T follicular helper cell (primary cell): ENCODE results near the gene CFAP57.

Experiments
- DNase-seq: peaks from one replicate; pipeline ENCODE4 v3.0.0-alpha.2; 2020; ENCODE audit warnings: low read depth

CFAP57 gene

GRCh38 chr1:43277116-43277876 lies 105.2 kb downstream of the CFAP57 start:
- no peak for DNase-seq

- no peak for DNase-seq
Measured at GRCh38 chr1:43279161-43279560, 107.0 kb downstream of the CFAP57 start.

GRCh38 chr1:43279666-43280065 lies 107.5 kb downstream of the CFAP57 start:
- DNase-seq, result no peak

- no peak for DNase-seq
Measured at GRCh38 chr1:43280692-43281091, 108.6 kb downstream of the CFAP57 start.

- no peak for DNase-seq
Measured at GRCh38 chr1:43282220-43283195, 110.4 kb downstream of the CFAP57 start.

- no peak for DNase-seq
Measured at GRCh38 chr1:43284065-43284464, 111.9 kb downstream of the CFAP57 start.

GRCh38 chr1:43284546-43285110 lies 112.5 kb downstream of the CFAP57 start:
- DNase-seq, result no peak

GRCh38 chr1:43285269-43285990 lies 113.3 kb downstream of the CFAP57 start, which contains the start of gene C1orf210:
TSS of gene C1orf210 (minus strand) at chr1:43285581. CDS start at chr1:43283270, 2,311 bp downstream.
- no peak for DNase-seq

- no peak for DNase-seq
Measured at GRCh38 chr1:43286115-43286514, 114.0 kb downstream of the CFAP57 start.

- DNase-seq, result no peak
Measured at GRCh38 chr1:43286533-43286932, 114.4 kb downstream of the CFAP57 start.

GRCh38 chr1:43288058-43288784 lies 116.1 kb downstream of the CFAP57 start:
- DNase-seq, result no peak

GRCh38 chr1:43288785-43289706 lies 116.9 kb downstream of the CFAP57 start:
- no peak for DNase-seq

- DNase-seq, result no peak
Measured at GRCh38 chr1:43292216-43292615, 120.1 kb downstream of the CFAP57 start.

GRCh38 chr1:43292679-43293078 lies 120.5 kb downstream of the CFAP57 start:
- no peak for DNase-seq

- no peak for DNase-seq
Measured at GRCh38 chr1:43293176-43293575, 121.0 kb downstream of the CFAP57 start.

GRCh38 chr1:43293896-43294760 lies 122.0 kb downstream of the CFAP57 start:
- DNase-seq, result no peak

- no peak for DNase-seq
Measured at GRCh38 chr1:43294761-43295160, 122.6 kb downstream of the CFAP57 start.

- DNase-seq, result no peak
Measured at GRCh38 chr1:43296207-43296606, 124.1 kb downstream of the CFAP57 start.

- DNase-seq, result no peak
Measured at GRCh38 chr1:43298055-43298454, 125.9 kb downstream of the CFAP57 start.
